Astrocyte of the spinal cord (primary cell): Measurements from ENCODE around the gene TSHR.

ENCODE experiments used
- DNase-seq: peaks from one replicate; pipeline ENCODE4 v3.0.0; 2011; ENCODE audit warnings: low read depth, low spot score
- H3K4me3 ChIP-seq: 2 replicates; pipeline ENCODE4 v1.5.1; 2011; ENCODE audit warnings: low read depth, mild to moderate bottlenecking, low read length, moderate library complexity
- CTCF ChIP-seq: IDR thresholded peaks from 2 replicates; pipeline ENCODE4 v1.5.1; 2012; ENCODE audit warnings: low read depth, mild to moderate bottlenecking, low read length, inconsistent platforms
- in situ Hi-C: cut with HindIII; loops from 2 replicates; pipeline ENCODE4 v1.10.0; 2017; ENCODE audit warnings: low sequenced_read_pairs

The TSHR gene

DNA sequence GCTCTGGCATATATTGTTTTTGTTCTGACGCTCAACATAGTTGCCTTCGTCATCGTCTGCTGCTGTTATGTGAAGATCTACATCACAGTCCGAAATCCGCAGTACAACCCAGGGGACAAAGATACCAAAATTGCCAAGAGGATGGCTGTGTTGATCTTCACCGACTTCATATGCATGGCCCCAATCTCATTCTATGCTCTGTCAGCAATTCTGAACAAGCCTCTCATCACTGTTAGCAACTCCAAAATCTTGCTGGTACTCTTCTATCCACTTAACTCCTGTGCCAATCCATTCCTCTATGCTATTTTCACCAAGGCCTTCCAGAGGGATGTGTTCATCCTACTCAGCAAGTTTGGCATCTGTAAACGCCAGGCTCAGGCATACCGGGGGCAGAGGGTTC is 188.4 kb downstream of the TSHR start:
- in situ Hi-C loops = no loop called here
- no peak overlapping the region for H3K4me3 ChIP-seq
- no peak for TF ChIP-seq CTCF
- DNase-seq = no peak

GRCh38 chr14:81144824-81145603 is 189.6 kb downstream of the TSHR start:
- DNase-seq = no peak
- H3K4me3 ChIP-seq = no peak overlapping the region
- no peak for TF ChIP-seq CTCF
- in situ Hi-C loops = no loop called here

- H3K4me3 ChIP-seq = no peak overlapping the region
- in situ Hi-C loops = no loop called here
- no peak for DNase-seq
- TF ChIP-seq CTCF = no peak
Measured at GRCh38 chr14:81147140-81147897, 191.9 kb downstream of the TSHR start.

GRCh38 chr14:81148635-81149034 is 193.2 kb downstream of the TSHR start:
- DNase-seq = no peak
- TF ChIP-seq CTCF = no peak
- no peak overlapping the region for H3K4me3 ChIP-seq
- in situ Hi-C loops = no loop called here

- in situ Hi-C loops = no loop called here
Measured at GRCh38 chr14:81153187-81153586, 197.8 kb downstream of the TSHR start.

DNA sequence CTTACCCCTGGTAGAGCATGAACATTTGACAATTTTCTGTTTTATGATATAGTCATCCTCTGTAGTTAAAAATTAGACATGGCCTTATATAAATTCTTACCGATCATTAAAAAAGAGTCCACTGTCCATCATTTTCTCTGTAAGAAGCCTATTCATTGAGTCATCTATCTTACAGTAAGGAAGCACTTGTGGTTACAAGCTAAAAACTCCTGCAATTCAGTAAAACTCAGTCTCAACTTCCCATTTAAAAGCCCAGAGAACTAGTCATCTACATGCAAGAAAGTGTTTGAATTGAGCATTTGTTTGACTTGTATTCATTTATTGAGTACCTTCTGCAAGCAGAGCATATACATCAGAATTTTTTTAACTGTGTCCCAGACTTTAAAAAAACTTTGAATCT is 202.0 kb downstream of the TSHR start:
- in situ Hi-C loops = no loop called here
- no peak overlapping the region for H3K4me3 ChIP-seq
- DNase-seq = no peak
- no peak for TF ChIP-seq CTCF

More at GRCh38 chr14:81153187-81153586, 197.8 kb downstream of the TSHR start:
- no peak overlapping the region for H3K4me3 ChIP-seq
- no peak for DNase-seq
- TF ChIP-seq CTCF = no peak
